ENCODE results near the gene GLYR1.

- TF ChIP-seq POLR2A (IDR thresholded peaks at IDR 0.05; ENCODE audit: low read depth, low read length) (no peak; the same call in 1 of the 2 replicates), NRF1 (conservative IDR thresholded peaks at IDR 0.05; ENCODE audit: low read depth, low read length) (no peak), SIX5 (IDR thresholded peaks at IDR 0.05; ENCODE audit: low read depth, low read length, severe bottlenecking) (no peak), TAF1 (IDR thresholded peaks at IDR 0.05; ENCODE audit: borderline replicate concordance, low read depth, low read length) (no peak), HDAC6 (IDR thresholded peaks at IDR 0.05; ENCODE audit: unreplicated experiment) (no peak), TARDBP (IDR thresholded peaks at IDR 0.05; ENCODE audit: borderline replicate concordance) (no peak), EP300 (IDR thresholded peaks at IDR 0.05; ENCODE audit: borderline replicate concordance in 1 of 2, control insufficient read depth in 1 of 2, low read depth in 2 of 2, low read length in 2 of 2) (no peak)
- TF ChIP-seq, protein P1, sequence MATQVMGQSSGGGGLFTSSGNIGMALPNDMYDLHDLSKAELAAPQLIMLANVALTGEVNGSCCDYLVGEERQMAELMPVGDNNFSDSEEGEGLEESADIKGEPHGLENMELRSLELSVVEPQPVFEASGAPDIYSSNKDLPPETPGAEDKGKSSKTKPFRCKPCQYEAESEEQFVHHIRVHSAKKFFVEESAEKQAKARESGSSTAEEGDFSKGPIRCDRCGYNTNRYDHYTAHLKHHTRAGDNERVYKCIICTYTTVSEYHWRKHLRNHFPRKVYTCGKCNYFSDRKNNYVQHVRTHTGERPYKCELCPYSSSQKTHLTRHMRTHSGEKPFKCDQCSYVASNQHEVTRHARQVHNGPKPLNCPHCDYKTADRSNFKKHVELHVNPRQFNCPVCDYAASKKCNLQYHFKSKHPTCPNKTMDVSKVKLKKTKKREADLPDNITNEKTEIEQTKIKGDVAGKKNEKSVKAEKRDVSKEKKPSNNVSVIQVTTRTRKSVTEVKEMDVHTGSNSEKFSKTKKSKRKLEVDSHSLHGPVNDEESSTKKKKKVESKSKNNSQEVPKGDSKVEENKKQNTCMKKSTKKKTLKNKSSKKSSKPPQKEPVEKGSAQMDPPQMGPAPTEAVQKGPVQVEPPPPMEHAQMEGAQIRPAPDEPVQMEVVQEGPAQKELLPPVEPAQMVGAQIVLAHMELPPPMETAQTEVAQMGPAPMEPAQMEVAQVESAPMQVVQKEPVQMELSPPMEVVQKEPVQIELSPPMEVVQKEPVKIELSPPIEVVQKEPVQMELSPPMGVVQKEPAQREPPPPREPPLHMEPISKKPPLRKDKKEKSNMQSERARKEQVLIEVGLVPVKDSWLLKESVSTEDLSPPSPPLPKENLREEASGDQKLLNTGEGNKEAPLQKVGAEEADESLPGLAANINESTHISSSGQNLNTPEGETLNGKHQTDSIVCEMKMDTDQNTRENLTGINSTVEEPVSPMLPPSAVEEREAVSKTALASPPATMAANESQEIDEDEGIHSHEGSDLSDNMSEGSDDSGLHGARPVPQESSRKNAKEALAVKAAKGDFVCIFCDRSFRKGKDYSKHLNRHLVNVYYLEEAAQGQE (IDR thresholded peaks at IDR 0.05; ENCODE audit: low read depth, low read length) = no peak
These were observed 33.0 kb downstream of the GLYR1 start for GRCh38 chr16:4814046-4814445.
